Measurements from ENCODE around the gene ADORA3.

ADORA3 gene

GRCh38 chr1:111541721-111542120 is 38.3 kb upstream of the ADORA3 start:
- peaks cover 6% of the 10 kb centered on the region for H3K27me3 Mint-ChIP-seq (ENCODE audit: low read depth)
- no peak overlapping the region for H3K4me3 Mint-ChIP-seq
- peak overlapping the region in 1 of 3 experiments; percentile 51 for H3K27ac Mint-ChIP-seq
- TF ChIP-seq CTCF (IDR thresholded peaks at IDR 0.05; ENCODE audit: unreplicated experiment in 3 of 3), result no peak
- H3K36me3 Mint-ChIP-seq (ENCODE audit: low read depth), result no peaks in the 10 kb centered on the region
- peaks cover 9% of the 10 kb centered on the region for H3K9me3 Mint-ChIP-seq
- no peaks in the 10 kb centered on the region for H3K4me1 Mint-ChIP-seq

GRCh38 chr1:111540928-111541327 is 37.5 kb upstream of the ADORA3 start:
- Mint-ChIP-seq H3K4me3 (no peak overlapping the region), H3K27ac (no peak overlapping the region), H3K4me1 (peaks cover under 1% of the 10 kb centered on the region), H3K9me3 (peaks cover 5% of the 10 kb centered on the region), H3K36me3 (ENCODE audit: low read depth) (no peaks in the 10 kb centered on the region), H3K27me3 (ENCODE audit: low read depth) (peaks cover 6% of the 10 kb centered on the region)
- TF ChIP-seq CTCF (IDR thresholded peaks at IDR 0.05; ENCODE audit: unreplicated experiment in 3 of 3), result no peak

GRCh38 chr1:111538343-111539025 is 35.1 kb upstream of the ADORA3 start:
- TF ChIP-seq CTCF (IDR thresholded peaks at IDR 0.05; ENCODE audit: unreplicated experiment in 3 of 3), result no peak
- Mint-ChIP-seq H3K4me1 (peaks cover 6% of the 10 kb centered on the region), H3K9me3 (no peaks in the 10 kb centered on the region), H3K27ac (no peak overlapping the region), H3K36me3 (ENCODE audit: low read depth) (no peaks in the 10 kb centered on the region), H3K4me3 (no peak overlapping the region), H3K27me3 (ENCODE audit: low read depth) (peaks cover 6% of the 10 kb centered on the region)

GRCh38 chr1:111535256-111536191 is 32.1 kb upstream of the ADORA3 start:
- H3K36me3 Mint-ChIP-seq (ENCODE audit: low read depth), result no peaks in the 10 kb centered on the region
- H3K27ac Mint-ChIP-seq, result peak overlapping the region; percentile 68 to 74 (median 70)
- H3K9me3 Mint-ChIP-seq, result peaks cover 6% of the 10 kb centered on the region
- peaks cover 6% of the 10 kb centered on the region for H3K4me1 Mint-ChIP-seq
- no peak overlapping the region for H3K4me3 Mint-ChIP-seq
- no peak for TF ChIP-seq CTCF (IDR thresholded peaks at IDR 0.05; ENCODE audit: unreplicated experiment in 3 of 3)
- H3K27me3 Mint-ChIP-seq (ENCODE audit: low read depth), result no peaks in the 10 kb centered on the region

GRCh38 chr1:111520053-111520452 is 16.6 kb upstream of the ADORA3 start:
- H3K4me3 Mint-ChIP-seq, result no peak overlapping the region
- H3K27me3 Mint-ChIP-seq (ENCODE audit: low read depth), result no peaks in the 10 kb centered on the region
- no peak for TF ChIP-seq CTCF (IDR thresholded peaks at IDR 0.05; ENCODE audit: unreplicated experiment in 3 of 3)
- H3K27ac Mint-ChIP-seq, result no peak overlapping the region
- H3K36me3 Mint-ChIP-seq (ENCODE audit: low read depth), result no peaks in the 10 kb centered on the region
- peaks cover 15% of the 10 kb centered on the region for H3K4me1 Mint-ChIP-seq
- no peaks in the 10 kb centered on the region for H3K9me3 Mint-ChIP-seq

Measured in nephron (organoid).